HAP-1 (cell line): Measurements from ENCODE around the gene INPP5A.
"Not testable (repeated sequence)": the region's sequence is repeated elsewhere in the genome, so short reads cannot be mapped to it uniquely, and the experiment has no call there.

Experiments used
- DNase-seq, 2 experiments: peaks; one replicate each; pipeline ENCODE4 v3.0.0-alpha.2; 2016 to 2020; ENCODE audit warnings: low spot score in 2 of 2
- H3K27me3 ChIP-seq: fragments of 250-450 bp; sonication (Bioruptor Pico); 2 replicates; pipeline ENCODE4 v1.5.1; 2020; ENCODE audit warnings: low read depth, mild to moderate bottlenecking, moderate library complexity
- H3K36me3 ChIP-seq: fragments of 250-450 bp; sonication (Bioruptor Pico); replicated peaks from 2 replicates; pipeline ENCODE4 v1.5.1; 2020; ENCODE audit warnings: mild to moderate bottlenecking
- H3K4me1 ChIP-seq: fragments of 250-450 bp; sonication (Bioruptor Pico); 2 replicates; pipeline ENCODE4 v1.5.1; 2020; ENCODE audit warnings: mild to moderate bottlenecking
- H3K4me3 ChIP-seq: fragments of 250-450 bp; sonication (Bioruptor Pico); 2 replicates; pipeline ENCODE4 v1.5.1; 2020; ENCODE audit warnings: mild to moderate bottlenecking, moderate library complexity
- H3K9me3 ChIP-seq: fragments of 250-450 bp; sonication (Bioruptor Pico); 2 replicates; pipeline ENCODE4 v1.5.1; 2020; ENCODE audit warnings: mild to moderate bottlenecking, moderate library complexity
- in situ Hi-C: fragments of 300-500 bp; cut with MboI; formaldehyde crosslinking; loops from 3 replicates; pipeline ENCODE4 v1.14.3; 2020; ENCODE audit warnings: low sequenced_read_pairs, inconsistent platforms, mixed read lengths

Gene INPP5A

GRCh38 chr10:132591166-132591971 is 53.8 kb downstream of the INPP5A start:
- no peaks in the 10 kb centered on the region for H3K36me3 ChIP-seq
- peaks cover 8% of the 10 kb centered on the region for H3K4me1 ChIP-seq
- DNase-seq = peak; percentile 38 to 53
- H3K4me3 ChIP-seq = no peak overlapping the region
- H3K27me3 ChIP-seq = no peaks in the 10 kb centered on the region
- in situ Hi-C loops = no loop called here
- H3K9me3 ChIP-seq = no peaks in the 10 kb centered on the region

GRCh38 chr10:132592790-132593383 is 55.3 kb downstream of the INPP5A start:
- no peak for DNase-seq
- Histone ChIP-seq H3K4me3 (no peak overlapping the region), H3K27me3 (no peaks in the 10 kb centered on the region), H3K9me3 (no peaks in the 10 kb centered on the region), H3K4me1 (peaks cover 8% of the 10 kb centered on the region), H3K36me3 (no peaks in the 10 kb centered on the region)
- in situ Hi-C loops = no loop called here

GRCh38 chr10:132593389-132593788 is 55.8 kb downstream of the INPP5A start:
- no peak for DNase-seq
- in situ Hi-C loops = no loop called here

GRCh38 chr10:132593900-132594876 is 56.6 kb downstream of the INPP5A start:
- in situ Hi-C loops = no loop called here
- no peaks in the 10 kb centered on the region for H3K36me3 ChIP-seq
- peaks cover 8% of the 10 kb centered on the region for H3K4me1 ChIP-seq
- H3K9me3 ChIP-seq = peaks cover 3% of the 10 kb centered on the region; the same call in 1 of the 2 replicates
- no peak overlapping the region for H3K4me3 ChIP-seq
- no peak for DNase-seq
- H3K27me3 ChIP-seq = no peaks in the 10 kb centered on the region

More at GRCh38 chr10:132593389-132593788, 55.8 kb downstream of the INPP5A start:
- no peaks in the 10 kb centered on the region for H3K27me3 ChIP-seq
- no peak overlapping the region for H3K4me3 ChIP-seq
- no peaks in the 10 kb centered on the region for H3K36me3 ChIP-seq
- no peaks in the 10 kb centered on the region for H3K9me3 ChIP-seq
- peaks cover 8% of the 10 kb centered on the region for H3K4me1 ChIP-seq

GRCh38 chr10:132595021-132595420 is 57.4 kb downstream of the INPP5A start:
- in situ Hi-C loops = no loop called here
- no peaks in the 10 kb centered on the region for H3K27me3 ChIP-seq
- no peaks in the 10 kb centered on the region for H3K36me3 ChIP-seq
- H3K4me1 ChIP-seq = peaks cover 8% of the 10 kb centered on the region
- no peak overlapping the region for H3K4me3 ChIP-seq
- peaks cover 9% of the 10 kb centered on the region for H3K9me3 ChIP-seq
- no peak for DNase-seq

GRCh38 chr10:132595854-132596253 is 58.3 kb downstream of the INPP5A start:
- no peak overlapping the region for H3K4me3 ChIP-seq
- in situ Hi-C loops = no loop called here
- peaks cover 14% of the 10 kb centered on the region for H3K9me3 ChIP-seq
- no peak for DNase-seq
- H3K27me3 ChIP-seq = no peaks in the 10 kb centered on the region
- H3K36me3 ChIP-seq = no peaks in the 10 kb centered on the region
- H3K4me1 ChIP-seq = peaks cover 7% of the 10 kb centered on the region

GRCh38 chr10:132596742-132597279 is 59.2 kb downstream of the INPP5A start:
- in situ Hi-C loops = no loop called here
- Histone ChIP-seq H3K36me3 (no peaks in the 10 kb centered on the region), H3K4me1 (no peaks in the 10 kb centered on the region), H3K9me3 (peaks cover 14% of the 10 kb centered on the region), H3K27me3 (no peaks in the 10 kb centered on the region), H3K4me3 (no peak overlapping the region)
- no peak for DNase-seq

- Histone ChIP-seq H3K4me1 (no peaks in the 10 kb centered on the region), H3K36me3 (no peaks in the 10 kb centered on the region), H3K9me3 (peaks cover 14% of the 10 kb centered on the region), H3K27me3 (no peaks in the 10 kb centered on the region), H3K4me3 (no peak overlapping the region)
- DNase-seq = no peak
- in situ Hi-C loops = no loop called here
Measured at GRCh38 chr10:132597654-132598053, 60.1 kb downstream of the INPP5A start.

- H3K4me3 ChIP-seq, H3K27me3 ChIP-seq, H3K4me1 ChIP-seq, in situ Hi-C loops, H3K36me3 ChIP-seq, DNase-seq: not testable (repeated sequence)
- H3K9me3 ChIP-seq = peaks cover 14% of the 10 kb centered on the region
Measured at GRCh38 chr10:132599023-132599618, 61.5 kb downstream of the INPP5A start.

GRCh38 chr10:132599732-132600131 is 62.1 kb downstream of the INPP5A start:
- no peaks in the 10 kb centered on the region for H3K36me3 ChIP-seq
- H3K27me3 ChIP-seq = no peaks in the 10 kb centered on the region
- H3K4me1 ChIP-seq = no peaks in the 10 kb centered on the region
- no peak for DNase-seq
- no peak overlapping the region for H3K4me3 ChIP-seq
- in situ Hi-C loops = no loop called here
- H3K9me3 ChIP-seq = peaks cover 14% of the 10 kb centered on the region

- Histone ChIP-seq H3K4me3 (no peak overlapping the region), H3K27me3 (no peaks in the 10 kb centered on the region), H3K36me3 (no peaks in the 10 kb centered on the region), H3K9me3 (peaks cover 14% of the 10 kb centered on the region), H3K4me1 (no peaks in the 10 kb centered on the region)
- DNase-seq = no peak
- in situ Hi-C loops = no loop called here
Measured at GRCh38 chr10:132600416-132600815, 62.8 kb downstream of the INPP5A start.

GRCh38 chr10:132601567-132601966 is 64.0 kb downstream of the INPP5A start:
- in situ Hi-C loops = no loop called here
- DNase-seq = no peak
- Histone ChIP-seq H3K4me1 (no peaks in the 10 kb centered on the region), H3K4me3 (no peak overlapping the region), H3K27me3 (no peaks in the 10 kb centered on the region), H3K9me3 (peaks cover 14% of the 10 kb centered on the region), H3K36me3 (no peaks in the 10 kb centered on the region)

GRCh38 chr10:132602614-132603013 is 65.0 kb downstream of the INPP5A start:
- no peaks in the 10 kb centered on the region for H3K4me1 ChIP-seq
- peaks cover 14% of the 10 kb centered on the region for H3K9me3 ChIP-seq
- no peak overlapping the region for H3K4me3 ChIP-seq
- in situ Hi-C loops = no loop called here
- H3K36me3 ChIP-seq = no peaks in the 10 kb centered on the region
- H3K27me3 ChIP-seq = no peaks in the 10 kb centered on the region
- no peak for DNase-seq
